HepG2 (cell line): ENCODE results near the gene MST1R. TPM values are rescaled to one million over a fixed set of nuclear protein-coding genes. Genes with fewer than 3 reads are reported as not detected.
A peak's percentile ranks its signal among the peaks of the same experiment; 100 is the strongest.

ENCODE experiments used
- ATF2 ChIP-seq: sonication (generic); formaldehyde crosslinking; IDR thresholded peaks from 2 replicates; pipeline ENCODE4 v1.4.0; 2020; ENCODE audit warnings: missing genetic modification reagents
- CCDC6 ChIP-seq: sonication (generic); formaldehyde crosslinking; IDR thresholded peaks from 2 replicates; pipeline ENCODE4 v1.8.1; 2022; ENCODE audit warnings: mild to moderate bottlenecking, missing genetic modification reagents, moderate library complexity
- EEA1 ChIP-seq: sonication (generic); formaldehyde crosslinking; IDR thresholded peaks from 2 replicates; pipeline ENCODE4 v1.5.1; 2020; ENCODE audit warnings: mild to moderate bottlenecking, missing genetic modification reagents, borderline replicate concordance
- HDAC6 ChIP-seq: fragments of 200-600 bp; sonication (generic); IDR thresholded peaks from 2 replicates; pipeline ENCODE4 v1.7.0; 2017; ENCODE audit warnings: mild to moderate bottlenecking, antibody characterized with exemption, low read length, low read depth
- HNRNPH1 ChIP-seq: fragments of 200-400 bp; formaldehyde crosslinking; optimal IDR thresholded peaks from 2 replicates; pipeline ENCODE3; 2017; ENCODE audit warnings: mild to moderate bottlenecking, low read depth, low read length
- HNRNPLL ChIP-seq: fragments of 200-400 bp; formaldehyde crosslinking; IDR thresholded peaks from 2 replicates; pipeline ENCODE4 v1.6.1; 2017; ENCODE audit warnings: mild to moderate bottlenecking, low read depth, low read length; ENCODE audit not compliant: poor library complexity, severe bottlenecking
- HOXA9 ChIP-seq: sonication (generic); formaldehyde crosslinking; IDR thresholded peaks from 2 replicates; pipeline ENCODE4 v1.8.1; 2022; ENCODE audit warnings: missing genetic modification reagents, mild to moderate bottlenecking, moderate library complexity, borderline replicate concordance
- MTERF4 ChIP-seq: sonication (generic); formaldehyde crosslinking; IDR thresholded peaks from 2 replicates; pipeline ENCODE4 v1.8.0; 2023; ENCODE audit warnings: mild to moderate bottlenecking, missing genetic modification reagents
- POLR2AphosphoS5 ChIP-seq: IDR thresholded peaks from 2 replicates; pipeline ENCODE4 v1.6.1; 2012; ENCODE audit warnings: low read depth, low read length
- RFX5 ChIP-seq: IDR thresholded peaks from 2 replicates; pipeline ENCODE4 v1.6.1; 2011; ENCODE audit warnings: low read depth, low read length, improper control_type of control experiment
- SAFB2 ChIP-seq: sonication (generic); formaldehyde crosslinking; IDR thresholded peaks from 2 replicates; pipeline ENCODE4 v1.5.1; 2020; ENCODE audit warnings: missing genetic modification reagents, low read depth, mild to moderate bottlenecking, borderline replicate concordance
- SMC3 ChIP-seq: IDR thresholded peaks from 2 replicates; pipeline ENCODE4 v1.6.1; 2011; ENCODE audit warnings: low read length, improper control_type of control experiment
- SMYD3 ChIP-seq: sonication (generic); formaldehyde crosslinking; IDR thresholded peaks from 2 replicates; pipeline ENCODE4 v1.8.1; 2023; ENCODE audit warnings: mild to moderate bottlenecking, missing genetic modification reagents
- SSRP1 ChIP-seq: IDR thresholded peaks from 2 replicates; pipeline ENCODE4 v1.6.1; 2016; ENCODE audit warnings: control low read depth
- ZFX ChIP-seq: sonication (generic); formaldehyde crosslinking; IDR thresholded peaks from 2 replicates; pipeline ENCODE4 v1.4.0; 2020; ENCODE audit warnings: mild to moderate bottlenecking, low read depth, missing genetic modification reagents, moderate library complexity
- ZNF546 ChIP-seq: sonication (generic); formaldehyde crosslinking; conservative IDR thresholded peaks from 2 replicates; pipeline ENCODE4 v1.8.1; 2023; ENCODE audit warnings: mild to moderate bottlenecking, missing genetic modification reagents
- ZNF790 ChIP-seq: sonication (generic); formaldehyde crosslinking; IDR thresholded peaks from 2 replicates; pipeline ENCODE4 v1.8.0; 2022; ENCODE audit warnings: missing genetic modification reagents, mild to moderate bottlenecking, borderline replicate concordance
- polyA plus RNA-seq, 8 experiments: library from polyadenylated mRNA; depleted of rRNA in 3 of 8; stranded (reverse) in 7 of 8; unstranded in 1 of 8; fragments of >200 nt; fragmentation: Illumina TruSeq in 4 of 8; extraction: Trizol in 4 of 8; gene quantifications; 2 replicates each; pipeline versions ENCODE4 v1.2.1 to v1.2.3, GENCODE V29; 2011 to 2016; ENCODE audit warnings: low read depth in 4 of 8, missing spikeins in 1 of 8, mixed read lengths in 1 of 8; ENCODE audit not compliant: insufficient read depth in 1 of 8
- total RNA-seq, 5 experiments: library from RNA; depleted of rRNA; stranded (reverse); fragments of >200 nt; fragmentation: Illumina TruSeq; extraction: Trizol; gene quantifications; 2 replicates each; pipeline ENCODE4 v1.2.3, GENCODE V29; 2016; ENCODE audit warnings: low read depth in 1 of 5
- TF ChIP-seq, protein P1 (sequence below): sonication (generic); formaldehyde crosslinking; IDR thresholded peaks from 2 replicates; pipeline ENCODE4 v1.4.0; 2020; ENCODE audit warnings: missing genetic modification reagents, borderline replicate concordance
- TF ChIP-seq, protein P2 (sequence below): sonication (generic); formaldehyde crosslinking; IDR thresholded peaks from 2 replicates; pipeline ENCODE4 v1.4.0; 2020; ENCODE audit warnings: mild to moderate bottlenecking, missing genetic modification reagents, borderline replicate concordance

Gene MST1R
- total and polyA plus RNA-seq, 2 of the 13 experiments (the other 11 are each of a cell fraction or from before 2014, with no cell fraction given), result 0.11 to 0.77 TPM

DNA sequence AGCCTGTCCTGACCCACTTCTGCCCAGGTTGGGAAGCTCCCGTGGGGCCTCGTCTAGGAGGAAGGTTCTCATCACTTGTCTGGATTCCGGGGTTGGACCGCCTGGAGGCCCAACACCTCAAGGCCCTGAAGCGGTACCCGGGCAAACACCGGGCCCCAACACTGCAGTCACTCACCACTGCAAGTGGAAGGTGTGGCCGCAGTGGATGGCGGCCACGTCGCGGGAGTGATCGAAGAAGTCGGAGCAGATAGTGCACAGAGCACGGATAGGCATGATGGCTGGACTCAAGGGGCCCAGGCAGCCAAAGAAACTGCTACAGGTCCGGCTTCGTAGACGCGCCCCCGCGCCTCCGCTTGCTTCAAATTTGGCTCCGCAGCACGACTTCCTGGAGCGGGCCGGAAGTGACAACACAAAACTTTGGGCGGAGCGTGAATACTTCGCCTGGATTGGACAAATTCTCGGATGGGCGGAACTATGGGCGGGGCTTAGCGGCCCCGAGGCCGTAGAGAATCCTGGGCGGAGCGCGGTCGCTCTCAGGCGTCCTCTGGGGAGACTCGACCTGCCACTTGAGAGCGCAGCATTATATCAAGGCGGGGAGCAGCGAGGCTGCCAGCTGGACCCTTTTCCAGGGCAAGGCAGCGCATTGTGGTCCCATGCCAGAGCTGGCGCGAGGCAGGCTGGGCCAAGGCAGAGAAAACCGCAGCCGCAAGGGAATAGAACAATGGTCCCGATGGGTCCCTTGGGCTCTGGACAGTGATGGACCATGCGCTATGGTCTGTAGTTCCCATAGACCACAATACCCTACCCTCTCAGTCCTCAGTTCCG, 47.3 kb downstream of the MST1R start, which contains the start of gene TRAIP (continued):
- TF ChIP-seq, protein P1, sequence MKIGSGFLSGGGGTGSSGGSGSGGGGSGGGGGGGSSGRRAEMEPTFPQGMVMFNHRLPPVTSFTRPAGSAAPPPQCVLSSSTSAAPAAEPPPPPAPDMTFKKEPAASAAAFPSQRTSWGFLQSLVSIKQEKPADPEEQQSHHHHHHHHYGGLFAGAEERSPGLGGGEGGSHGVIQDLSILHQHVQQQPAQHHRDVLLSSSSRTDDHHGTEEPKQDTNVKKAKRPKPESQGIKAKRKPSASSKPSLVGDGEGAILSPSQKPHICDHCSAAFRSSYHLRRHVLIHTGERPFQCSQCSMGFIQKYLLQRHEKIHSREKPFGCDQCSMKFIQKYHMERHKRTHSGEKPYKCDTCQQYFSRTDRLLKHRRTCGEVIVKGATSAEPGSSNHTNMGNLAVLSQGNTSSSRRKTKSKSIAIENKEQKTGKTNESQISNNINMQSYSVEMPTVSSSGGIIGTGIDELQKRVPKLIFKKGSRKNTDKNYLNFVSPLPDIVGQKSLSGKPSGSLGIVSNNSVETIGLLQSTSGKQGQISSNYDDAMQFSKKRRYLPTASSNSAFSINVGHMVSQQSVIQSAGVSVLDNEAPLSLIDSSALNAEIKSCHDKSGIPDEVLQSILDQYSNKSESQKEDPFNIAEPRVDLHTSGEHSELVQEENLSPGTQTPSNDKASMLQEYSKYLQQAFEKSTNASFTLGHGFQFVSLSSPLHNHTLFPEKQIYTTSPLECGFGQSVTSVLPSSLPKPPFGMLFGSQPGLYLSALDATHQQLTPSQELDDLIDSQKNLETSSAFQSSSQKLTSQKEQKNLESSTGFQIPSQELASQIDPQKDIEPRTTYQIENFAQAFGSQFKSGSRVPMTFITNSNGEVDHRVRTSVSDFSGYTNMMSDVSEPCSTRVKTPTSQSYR (CRISPR knock-in tag), result no peak
- TF ChIP-seq EEA1 (CRISPR knock-in tag) (0 out of 2 replicates have a peak, but pooled peaks have one; percentile 84), HDAC6 (no peak), HOXA9 (no peak), SMC3 (no peak), POLR2AphosphoS5 (peak; percentile 88), SAFB2 (no peak), ATF2 (CRISPR knock-in tag) (peak; percentile 68), SSRP1 (no peak), HNRNPH1 (no peak), ZFX (CRISPR knock-in tag) (peak; percentile 80), ZNF546 (CRISPR knock-in tag) (no peak), SMYD3 (peak; percentile 26; the same call in 1 of the 2 replicates), HNRNPLL (peak; percentile 49), ZNF790 (no peak; the same call in 1 of the 2 replicates), RFX5 (no peak; the same call in 1 of the 2 replicates), MTERF4 (CRISPR knock-in tag) (no peak), CCDC6 (CRISPR knock-in tag) (peak; percentile 88)
- TF ChIP-seq, protein P2, sequence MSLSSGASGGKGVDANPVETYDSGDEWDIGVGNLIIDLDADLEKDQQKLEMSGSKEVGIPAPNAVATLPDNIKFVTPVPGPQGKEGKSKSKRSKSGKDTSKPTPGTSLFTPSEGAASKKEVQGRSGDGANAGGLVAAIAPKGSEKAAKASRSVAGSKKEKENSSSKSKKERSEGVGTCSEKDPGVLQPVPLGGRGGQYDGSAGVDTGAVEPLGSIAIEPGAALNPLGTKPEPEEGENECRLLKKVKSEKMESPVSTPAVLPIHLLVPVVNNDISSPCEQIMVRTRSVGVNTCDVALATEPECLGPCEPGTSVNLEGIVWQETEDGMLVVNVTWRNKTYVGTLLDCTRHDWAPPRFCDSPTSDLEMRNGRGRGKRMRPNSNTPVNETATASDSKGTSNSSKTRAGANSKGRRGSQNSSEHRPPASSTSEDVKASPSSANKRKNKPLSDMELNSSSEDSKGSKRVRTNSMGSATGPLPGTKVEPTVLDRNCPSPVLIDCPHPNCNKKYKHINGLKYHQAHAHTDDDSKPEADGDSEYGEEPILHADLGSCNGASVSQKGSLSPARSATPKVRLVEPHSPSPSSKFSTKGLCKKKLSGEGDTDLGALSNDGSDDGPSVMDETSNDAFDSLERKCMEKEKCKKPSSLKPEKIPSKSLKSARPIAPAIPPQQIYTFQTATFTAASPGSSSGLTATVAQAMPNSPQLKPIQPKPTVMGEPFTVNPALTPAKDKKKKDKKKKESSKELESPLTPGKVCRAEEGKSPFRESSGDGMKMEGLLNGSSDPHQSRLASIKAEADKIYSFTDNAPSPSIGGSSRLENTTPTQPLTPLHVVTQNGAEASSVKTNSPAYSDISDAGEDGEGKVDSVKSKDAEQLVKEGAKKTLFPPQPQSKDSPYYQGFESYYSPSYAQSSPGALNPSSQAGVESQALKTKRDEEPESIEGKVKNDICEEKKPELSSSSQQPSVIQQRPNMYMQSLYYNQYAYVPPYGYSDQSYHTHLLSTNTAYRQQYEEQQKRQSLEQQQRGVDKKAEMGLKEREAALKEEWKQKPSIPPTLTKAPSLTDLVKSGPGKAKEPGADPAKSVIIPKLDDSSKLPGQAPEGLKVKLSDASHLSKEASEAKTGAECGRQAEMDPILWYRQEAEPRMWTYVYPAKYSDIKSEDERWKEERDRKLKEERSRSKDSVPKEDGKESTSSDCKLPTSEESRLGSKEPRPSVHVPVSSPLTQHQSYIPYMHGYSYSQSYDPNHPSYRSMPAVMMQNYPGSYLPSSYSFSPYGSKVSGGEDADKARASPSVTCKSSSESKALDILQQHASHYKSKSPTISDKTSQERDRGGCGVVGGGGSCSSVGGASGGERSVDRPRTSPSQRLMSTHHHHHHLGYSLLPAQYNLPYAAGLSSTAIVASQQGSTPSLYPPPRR (CRISPR knock-in tag), result 0 out of 2 replicates have a peak, but pooled peaks have one; percentile 6
